PC-9 (cell line): ENCODE results near the gene PDCD1LG2.

Experiments used
- CTCF ChIP-seq: fragments of 200-600 bp; sonication (generic); conservative IDR thresholded peaks from 2 replicates; pipeline ENCODE4 v1.6.1; 2017; ENCODE audit warnings: mixed run types, antibody characterized with exemption, mild to moderate bottlenecking, moderate library complexity
- EZH2 ChIP-seq: fragments of 200-600 bp; sonication (generic); IDR thresholded peaks from 2 replicates; pipeline ENCODE4 v1.8.0; 2017; ENCODE audit warnings: antibody characterized with exemption, low read depth

DNA sequence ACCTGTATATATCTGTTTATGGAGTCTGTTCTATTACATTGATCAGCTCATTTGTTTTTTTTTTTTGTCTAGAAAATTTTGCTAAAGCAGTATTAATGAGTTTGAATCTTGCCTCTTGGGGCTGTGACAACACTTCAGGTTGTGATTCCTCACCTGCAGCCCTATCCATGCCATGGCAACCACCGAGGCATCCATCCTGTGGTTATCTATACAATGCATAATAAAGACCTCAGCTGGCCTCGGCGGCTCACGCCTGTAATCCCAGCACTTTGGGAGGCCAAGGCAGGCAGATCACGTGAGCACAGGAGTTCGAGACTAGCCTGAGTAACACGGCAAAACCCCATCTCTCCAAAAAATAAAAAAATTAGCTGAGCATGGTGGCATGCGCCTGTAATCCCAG, 28.1 kb upstream of the PDCD1LG2 start:
- TF ChIP-seq CTCF, result no peak
- TF ChIP-seq EZH2, result no peak
